SKM-1 (cell line): ENCODE data around the gene MEGF6.

Source experiments
- DNase-seq: peaks from one replicate; lab custom pipeline; 2025; ENCODE audit not compliant: unreplicated experiment; lab: John Stamatoyannopoulos, UW

The MEGF6 gene

DNA sequence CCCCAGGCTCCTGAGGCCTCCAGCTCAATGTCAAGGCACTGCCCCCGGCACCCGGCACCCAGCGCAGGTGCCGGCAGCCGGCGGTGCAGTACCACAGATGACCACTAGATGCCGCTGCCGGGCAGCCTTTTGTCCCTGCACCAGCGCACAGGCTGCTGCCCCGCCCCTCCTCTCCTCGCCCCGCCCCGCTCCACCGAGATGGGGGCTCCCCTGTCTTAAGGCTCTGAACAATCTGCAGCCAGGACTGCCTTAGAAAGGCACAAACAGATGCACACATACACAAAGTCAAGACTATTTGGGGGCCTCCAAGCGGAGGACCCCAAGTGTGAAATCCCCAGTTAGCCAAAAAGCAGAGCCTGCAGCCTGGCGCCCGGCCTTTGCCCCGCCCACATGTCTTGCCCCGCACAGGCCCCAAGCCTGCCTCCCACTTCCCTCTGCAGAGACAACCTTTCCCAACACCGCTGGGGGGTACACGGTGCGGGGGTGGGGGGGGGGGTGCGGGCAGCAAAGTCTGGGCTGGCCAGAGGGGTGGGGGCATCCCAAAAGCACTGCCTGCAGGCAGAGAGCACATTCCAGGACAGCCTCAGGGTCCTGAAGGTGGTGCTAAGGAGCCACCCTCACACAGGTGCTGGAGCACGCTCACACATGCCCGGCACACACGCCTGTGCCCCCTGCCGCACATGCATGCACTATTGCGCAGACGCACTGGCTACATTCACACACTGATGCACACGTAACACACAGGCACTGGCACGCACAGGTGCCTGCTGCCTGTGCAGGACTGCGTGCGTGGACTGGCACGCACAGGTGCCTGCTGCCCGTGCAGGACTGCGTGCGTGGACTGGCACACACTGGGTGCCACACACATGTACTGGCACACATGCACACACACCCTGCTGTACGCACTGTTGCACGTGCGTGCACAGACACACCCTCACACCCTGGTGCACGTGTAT lies 119.7 kb downstream of the MEGF6 start:
- DNase-seq, result peak; percentile 24

DNA sequence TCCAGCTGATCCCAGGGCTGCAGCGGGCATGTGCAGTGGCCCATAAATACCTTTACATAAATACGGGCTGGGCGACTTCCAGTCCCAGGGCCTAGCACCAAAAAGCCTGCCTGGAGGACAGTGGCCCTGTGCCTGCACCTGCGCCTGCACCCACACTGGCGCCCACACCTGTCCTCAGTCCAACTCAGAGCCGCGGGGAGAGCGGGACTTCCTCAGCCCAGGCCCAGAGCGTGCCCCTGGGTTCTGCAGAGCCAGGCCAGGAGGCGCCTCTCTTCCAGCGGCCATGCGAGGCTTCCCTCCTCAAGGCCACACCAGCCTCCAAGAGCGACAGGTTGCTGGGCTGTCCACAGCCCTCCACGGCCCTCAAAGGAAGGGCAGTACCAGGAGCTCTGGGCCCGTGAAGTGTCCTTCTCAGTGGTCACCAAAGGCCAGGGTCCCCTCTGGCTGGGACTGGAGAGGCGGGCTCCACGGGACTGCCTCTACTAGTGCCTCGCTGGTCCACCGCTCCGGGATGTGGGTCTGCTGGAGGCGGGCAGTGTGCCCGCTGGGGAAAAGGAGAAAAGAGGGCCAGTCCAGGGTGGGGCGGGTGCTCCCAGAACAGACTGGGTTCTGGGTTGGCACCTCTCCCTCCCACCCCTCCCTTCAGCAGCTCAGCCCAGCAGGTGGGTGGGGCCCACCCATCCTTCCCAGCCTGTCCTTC lies 121.1 kb downstream of the MEGF6 start:
- DNase-seq, result no peak

GRCh38 chr1:3488432-3488831 lies 122.9 kb downstream of the MEGF6 start:
- no peak for DNase-seq

DNA sequence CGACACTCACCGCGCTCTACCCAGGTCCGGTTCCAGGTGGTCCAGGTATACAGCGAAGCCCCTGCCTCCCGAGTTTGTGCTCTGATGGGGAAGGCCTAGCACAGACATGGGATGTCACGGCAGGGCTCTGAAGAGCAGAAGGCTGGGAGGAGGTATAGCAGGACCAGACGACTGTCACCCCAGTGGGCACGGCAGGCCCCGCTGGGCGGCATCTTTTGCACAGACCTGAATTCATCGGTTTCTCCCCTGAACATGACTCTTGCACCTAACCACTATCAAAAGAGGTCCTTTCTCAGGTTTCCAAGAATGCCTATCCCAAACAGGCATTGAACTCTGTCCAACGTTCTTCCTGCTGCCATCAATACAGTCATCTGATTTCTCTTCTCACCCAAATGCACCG lies 126.3 kb downstream of the MEGF6 start:
- DNase-seq, result no peak

GRCh38 chr1:3483801-3484444 lies 127.4 kb downstream of the MEGF6 start:
- peak; percentile 5 for DNase-seq

GRCh38 chr1:3483380-3483779 lies 127.9 kb downstream of the MEGF6 start:
- DNase-seq, result no peak

DNA sequence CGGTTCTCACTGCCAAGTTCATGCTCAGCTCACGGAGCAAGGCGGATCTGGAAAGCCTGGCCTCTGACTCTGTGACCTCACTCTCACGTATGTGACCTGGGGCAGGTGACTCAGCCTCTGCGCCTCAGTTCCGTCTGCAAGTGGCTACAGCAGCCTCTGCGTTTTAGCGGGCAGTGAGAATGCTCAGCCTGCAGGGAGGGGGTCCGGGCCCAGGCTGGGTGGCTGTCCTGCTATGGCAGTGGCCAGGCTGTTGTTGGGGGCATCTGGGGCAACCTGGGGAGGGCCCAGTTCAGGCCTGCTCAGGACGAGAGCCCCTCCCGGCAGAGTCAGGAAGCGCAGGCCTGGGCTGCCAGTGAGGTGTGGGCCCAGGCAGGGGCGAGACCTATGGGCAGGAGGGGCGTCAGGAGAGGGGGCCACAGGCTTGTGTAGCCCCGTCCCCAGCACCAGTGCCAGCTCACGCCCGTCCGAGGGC lies 128.9 kb downstream of the MEGF6 start:
- no peak for DNase-seq

DNA sequence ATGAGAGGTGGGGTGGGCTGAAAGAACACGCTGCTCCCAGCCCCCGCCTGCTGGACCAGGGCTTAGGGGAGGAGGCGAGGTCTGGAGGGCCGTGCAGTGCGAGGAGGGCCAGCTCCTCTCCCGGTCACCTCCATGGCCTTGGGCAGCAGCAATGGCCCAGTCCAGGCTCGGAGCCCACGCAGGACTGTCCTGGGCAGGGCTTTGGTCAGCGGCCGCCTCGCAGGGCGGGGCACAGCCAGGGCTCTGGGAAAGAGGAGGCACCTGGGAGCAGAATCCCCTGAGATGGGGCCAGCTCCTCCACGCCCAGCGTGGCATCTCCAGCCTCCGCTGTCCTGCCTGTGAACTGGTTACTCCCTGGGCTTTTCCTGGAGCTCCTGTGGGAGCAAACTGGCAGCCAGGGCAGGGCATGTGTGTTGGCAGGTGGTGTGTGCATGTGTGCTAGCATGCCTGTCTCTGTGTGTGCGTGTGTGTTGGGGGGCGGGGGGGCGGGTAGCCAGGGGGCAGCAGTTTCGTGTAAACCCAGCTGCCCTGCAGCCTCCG lies 129.4 kb downstream of the MEGF6 start:
- DNase-seq, result no peak

GRCh38 chr1:3481046-3481445 lies 130.3 kb downstream of the MEGF6 start:
- DNase-seq, result no peak

- no peak for DNase-seq
These were observed 131.0 kb downstream of the MEGF6 start for GRCh38 chr1:3480369-3480719.

DNA sequence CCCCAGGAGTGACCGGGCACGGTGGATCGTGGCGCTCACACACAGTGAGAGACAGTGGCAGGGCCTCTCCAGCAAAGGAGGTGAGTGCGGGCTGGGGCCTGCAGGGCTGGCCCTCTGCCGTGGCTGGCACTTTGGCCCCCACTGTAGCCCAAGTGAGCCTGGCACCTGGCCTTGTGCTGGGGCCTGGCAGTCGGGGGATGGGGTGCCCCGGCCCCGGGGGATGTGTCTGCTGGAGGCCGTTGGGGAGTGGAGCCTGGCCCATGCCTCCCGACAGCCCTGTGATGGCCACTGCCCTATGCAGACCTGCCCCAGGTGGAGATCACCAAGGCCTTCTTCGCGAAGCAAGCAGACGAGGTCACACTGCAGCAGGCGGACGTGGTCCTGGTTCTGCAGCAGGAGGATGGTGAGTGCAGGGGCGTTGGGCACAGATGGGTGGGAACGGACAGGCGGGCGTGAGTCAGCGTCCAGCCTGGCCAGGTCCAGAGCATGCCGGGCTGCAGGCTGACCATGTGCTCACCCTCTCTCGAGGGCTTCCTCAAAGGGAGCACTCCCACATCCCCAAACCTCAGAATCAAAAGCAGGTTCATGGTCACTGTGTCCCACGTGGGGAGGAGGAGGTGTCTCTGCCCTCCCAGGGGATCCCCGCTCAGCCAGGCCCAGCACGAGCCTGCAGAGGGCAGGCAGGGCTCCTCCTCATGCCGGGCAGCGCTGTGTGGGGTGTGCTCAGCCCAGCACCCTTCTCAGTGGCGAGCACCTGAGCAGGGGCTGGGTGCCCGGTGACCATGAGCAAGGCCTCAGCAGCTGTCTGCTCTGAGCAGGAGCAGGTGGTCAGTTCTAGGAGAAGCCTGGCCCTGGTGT lies 131.6 kb downstream of the MEGF6 start:
- DNase-seq, result no peak

DNA sequence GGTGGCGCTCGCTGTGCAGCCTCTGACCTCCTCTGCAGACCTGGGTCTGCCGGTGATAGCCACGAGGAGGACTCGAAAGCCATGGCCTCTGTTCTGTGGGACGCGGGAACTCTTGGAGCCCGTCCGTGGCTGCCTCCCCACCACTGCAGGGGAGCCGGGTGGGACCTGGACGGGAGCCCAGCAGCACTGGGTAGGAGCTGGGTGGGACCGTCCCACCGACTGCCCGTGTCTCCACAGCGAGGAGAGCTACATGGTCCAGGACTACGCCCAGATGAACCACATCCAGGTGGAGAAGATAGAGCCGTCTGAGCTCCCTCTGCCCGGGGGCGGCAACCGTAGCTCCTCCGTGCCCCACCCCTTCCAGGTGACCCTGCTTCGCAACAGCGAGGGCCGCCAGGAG lies 133.1 kb downstream of the MEGF6 start:
- DNase-seq, result no peak

GRCh38 chr1:3477241-3477995 lies 133.9 kb downstream of the MEGF6 start:
- DNase-seq, result no peak

DNA sequence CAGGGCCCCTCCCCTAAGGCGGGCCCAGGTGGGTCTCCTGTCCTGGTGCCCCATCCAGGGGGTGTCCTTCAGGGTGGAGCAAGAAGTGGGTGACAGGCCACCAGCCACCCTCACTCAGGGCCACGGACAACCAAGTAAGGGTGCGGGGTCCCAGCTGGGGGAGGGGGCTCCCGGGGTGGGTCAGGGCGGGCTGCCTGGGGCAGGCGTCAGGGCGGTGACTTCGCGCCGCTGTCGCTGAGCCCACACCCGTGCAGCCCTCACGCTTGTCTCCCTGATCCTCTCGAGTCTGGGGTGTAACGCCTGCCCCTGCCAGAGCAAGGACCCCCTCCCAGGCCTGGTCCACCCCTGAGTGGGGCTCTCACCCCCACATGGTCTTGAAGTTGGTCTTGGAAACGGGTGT lies 134.6 kb downstream of the MEGF6 start:
- no peak for DNase-seq

DNA sequence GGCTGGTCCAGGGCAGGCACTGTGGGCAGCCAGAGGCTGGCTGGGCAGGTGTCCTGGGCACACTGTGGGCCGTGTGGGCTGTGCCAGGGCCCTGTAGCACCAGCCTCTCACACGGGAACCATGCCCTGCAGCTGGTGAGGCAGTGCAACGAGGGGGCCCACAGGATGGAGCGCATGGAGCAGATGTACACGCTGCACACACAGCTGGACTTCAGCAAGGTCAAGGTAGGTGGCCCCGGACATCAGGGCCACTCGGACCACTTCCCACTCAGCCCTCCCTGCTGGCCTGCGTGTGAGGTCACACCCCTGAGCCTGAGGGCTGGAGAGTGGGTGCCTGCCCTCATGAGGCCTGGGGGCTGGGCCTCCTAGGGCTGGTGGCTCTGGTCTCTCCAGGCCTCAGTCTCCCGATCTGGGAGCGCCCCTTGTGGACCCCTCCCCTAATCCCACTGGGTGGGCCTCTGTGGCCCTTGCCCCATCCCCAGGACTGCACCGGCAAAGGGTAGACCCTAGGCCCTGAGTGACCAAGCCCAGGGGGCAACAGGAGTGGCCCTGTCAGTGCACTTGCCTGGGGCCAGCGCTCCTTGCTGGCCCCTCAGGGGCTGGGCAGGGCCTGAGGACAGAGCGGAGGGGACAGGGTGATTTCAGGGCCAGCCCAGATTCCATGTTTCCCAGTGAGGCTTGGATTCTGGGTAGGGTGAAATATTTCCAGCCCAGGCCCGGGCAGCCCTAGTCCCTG lies 135.3 kb downstream of the MEGF6 start:
- DNase-seq, result no peak

DNA sequence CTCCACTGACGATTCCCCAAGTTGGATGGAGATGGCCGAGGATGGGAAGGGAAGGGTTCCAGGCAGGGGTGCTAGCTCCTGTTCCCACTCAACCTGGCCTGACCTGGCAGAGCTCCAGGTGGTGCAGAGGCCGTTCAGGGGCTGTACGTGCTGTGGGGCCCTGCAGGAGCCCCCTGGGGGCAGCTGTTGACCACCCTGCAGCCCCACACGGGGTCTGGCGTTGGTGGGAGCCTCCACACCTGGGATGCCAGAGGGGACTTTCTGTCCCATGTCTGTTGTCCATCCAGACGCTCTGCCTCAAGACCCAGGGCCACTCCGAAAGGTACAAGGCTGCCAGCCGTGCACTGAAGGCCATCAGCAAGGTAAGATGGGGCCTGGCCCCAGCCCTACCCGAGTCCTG lies 136.9 kb downstream of the MEGF6 start:
- DNase-seq, result no peak

GRCh38 chr1:3474016-3474415 lies 137.3 kb downstream of the MEGF6 start:
- no peak for DNase-seq

DNA sequence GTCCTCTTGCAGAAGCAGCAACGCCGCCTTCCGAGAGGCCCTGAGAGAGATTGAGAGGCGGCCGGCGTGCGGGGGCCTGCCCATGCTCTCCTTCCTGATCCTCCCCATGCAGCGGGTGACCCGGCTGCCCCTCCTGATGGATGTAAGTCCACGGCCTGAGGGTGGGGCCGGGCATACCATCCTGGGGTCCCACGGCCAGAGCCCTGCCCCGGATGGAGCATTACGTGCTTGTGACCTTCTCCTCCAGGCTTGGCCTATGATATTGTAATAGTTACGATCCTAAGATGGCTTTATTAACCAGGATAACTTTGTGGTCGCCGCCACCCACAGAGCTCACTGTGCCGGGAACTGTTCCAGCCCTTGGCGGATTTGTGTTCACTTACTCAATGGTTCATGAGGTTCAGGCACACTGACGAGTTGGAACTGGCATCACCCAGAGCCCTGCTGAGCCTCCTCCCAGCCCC lies 137.9 kb downstream of the MEGF6 start:
- DNase-seq, result no peak

- no peak for DNase-seq
These were observed 138.4 kb downstream of the MEGF6 start for GRCh38 chr1:3472906-3473305.
